Lower leg skin (tissue), 3 donors: ENCODE results near the gene ZC3HAV1.

Experiments used
- POLR2A ChIP-seq, 2 donors: fragments of 450-650 bp; IDR thresholded peaks; one replicate each; pipeline ENCODE4 v1.6.1; 2016 to 2017; ENCODE audit warnings: antibody characterized with exemption in 2 of 2, mild to moderate bottlenecking in 1 of 2, moderate library complexity in 1 of 2
- TF ChIP-seq, protein P1 (sequence below), 3 donors: fragments of 450-650 bp; IDR thresholded peaks; one replicate each; pipeline ENCODE4 v1.5.1; 2016; ENCODE audit warnings: antibody characterized with exemption in 3 of 3, mild to moderate bottlenecking in 3 of 3, moderate library complexity in 2 of 3

DNA sequence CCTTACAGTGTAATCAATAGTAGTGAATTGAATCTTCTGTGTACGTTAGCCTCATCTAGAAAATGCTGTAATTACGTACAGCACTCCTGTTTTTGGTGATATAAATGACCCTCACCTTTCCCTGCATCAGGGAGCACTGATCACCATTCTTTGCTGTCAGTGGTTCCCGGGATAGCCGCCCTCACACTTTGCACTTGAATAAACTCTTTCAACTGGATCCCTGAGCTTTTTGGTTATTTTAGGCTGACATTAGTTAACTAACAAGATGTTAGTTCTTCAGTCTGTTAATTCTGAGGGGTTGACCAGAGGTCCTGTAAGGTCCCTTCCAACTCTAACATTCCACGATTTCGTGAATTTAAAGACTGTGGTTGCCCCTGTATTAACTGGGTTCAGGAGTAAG lies 23.4 kb upstream of the ZC3HAV1 start:
- TF ChIP-seq POLR2A (IDR thresholded peaks at IDR 0.05) = no peak
- TF ChIP-seq, protein P1, sequence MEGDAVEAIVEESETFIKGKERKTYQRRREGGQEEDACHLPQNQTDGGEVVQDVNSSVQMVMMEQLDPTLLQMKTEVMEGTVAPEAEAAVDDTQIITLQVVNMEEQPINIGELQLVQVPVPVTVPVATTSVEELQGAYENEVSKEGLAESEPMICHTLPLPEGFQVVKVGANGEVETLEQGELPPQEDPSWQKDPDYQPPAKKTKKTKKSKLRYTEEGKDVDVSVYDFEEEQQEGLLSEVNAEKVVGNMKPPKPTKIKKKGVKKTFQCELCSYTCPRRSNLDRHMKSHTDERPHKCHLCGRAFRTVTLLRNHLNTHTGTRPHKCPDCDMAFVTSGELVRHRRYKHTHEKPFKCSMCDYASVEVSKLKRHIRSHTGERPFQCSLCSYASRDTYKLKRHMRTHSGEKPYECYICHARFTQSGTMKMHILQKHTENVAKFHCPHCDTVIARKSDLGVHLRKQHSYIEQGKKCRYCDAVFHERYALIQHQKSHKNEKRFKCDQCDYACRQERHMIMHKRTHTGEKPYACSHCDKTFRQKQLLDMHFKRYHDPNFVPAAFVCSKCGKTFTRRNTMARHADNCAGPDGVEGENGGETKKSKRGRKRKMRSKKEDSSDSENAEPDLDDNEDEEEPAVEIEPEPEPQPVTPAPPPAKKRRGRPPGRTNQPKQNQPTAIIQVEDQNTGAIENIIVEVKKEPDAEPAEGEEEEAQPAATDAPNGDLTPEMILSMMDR (IDR thresholded peaks at IDR 0.05) = no peak
